H9 (cell line): ENCODE results near the gene GOLPH3L. TPM values are rescaled to one million over a fixed set of nuclear protein-coding genes. Genes with fewer than 3 reads are reported as not detected.
A peak's percentile ranks its signal among the peaks of the same experiment; 100 is the strongest.
"Not testable (repeated sequence)": the region's sequence is repeated elsewhere in the genome, so short reads cannot be mapped to it uniquely, and the experiment has no call there.

ENCODE experiments used
- DNase-seq: peaks from one replicate; pipeline ENCODE4 v3.0.0-alpha.2; 2017
- H2AFZ ChIP-seq: one replicate; pipeline ENCODE4 v1.6.1; 2013; ENCODE audit warnings: mild to moderate bottlenecking, low read length, control low read depth, moderate library complexity
- H2AK5ac ChIP-seq: 2 replicates; pipeline ENCODE4 v1.6.1; 2013; ENCODE audit warnings: low read length, control low read depth, mixed read lengths; ENCODE audit not compliant: insufficient read length
- H2BK120ac ChIP-seq: one replicate; pipeline ENCODE4 v1.6.1; 2013; ENCODE audit warnings: low read depth, mild to moderate bottlenecking, low read length, control low read depth, inconsistent platforms; ENCODE audit not compliant: poor library complexity, severe bottlenecking
- H2BK12ac ChIP-seq: 2 replicates; pipeline ENCODE4 v1.6.1; 2013; ENCODE audit warnings: low read length, control low read depth, mixed read lengths, low read depth; ENCODE audit not compliant: insufficient read length
- H2BK15ac ChIP-seq: 2 replicates; pipeline ENCODE4 v1.6.1; 2013; ENCODE audit warnings: low read depth, low read length, control low read depth
- H2BK20ac ChIP-seq: one replicate; pipeline ENCODE4 v1.6.1; 2013; ENCODE audit warnings: low read depth, mild to moderate bottlenecking, low read length, control low read depth, inconsistent platforms; ENCODE audit not compliant: poor library complexity, severe bottlenecking
- H2BK5ac ChIP-seq: 2 replicates; pipeline ENCODE4 v1.6.1; 2013; ENCODE audit warnings: low read length, control low read depth, mixed read lengths; ENCODE audit not compliant: insufficient read length
- H3K14ac ChIP-seq: 2 replicates; pipeline ENCODE4 v1.6.1; 2013; ENCODE audit warnings: low read length, control low read depth; ENCODE audit not compliant: insufficient read depth
- H3K18ac ChIP-seq: 2 replicates; pipeline ENCODE4 v1.6.1; 2013; ENCODE audit warnings: low read depth, mild to moderate bottlenecking, mixed read lengths, low read length, control low read depth; ENCODE audit not compliant: insufficient read length
- H3K23ac ChIP-seq: 2 replicates; pipeline ENCODE4 v1.6.1; 2013; ENCODE audit warnings: low read length, control low read depth, mixed read lengths, low read depth; ENCODE audit not compliant: insufficient read length
- H3K23me2 ChIP-seq: 2 replicates; pipeline ENCODE4 v1.6.1; 2013; ENCODE audit warnings: low read depth, mild to moderate bottlenecking, mixed read lengths, low read length, control low read depth; ENCODE audit not compliant: insufficient read length, poor library complexity, severe bottlenecking
- H3K27ac ChIP-seq: 2 replicates; pipeline ENCODE4 v1.5.1; 2013; ENCODE audit warnings: low read length, control low read depth, mixed read lengths, low read depth; ENCODE audit not compliant: insufficient read length
- H3K27me3 ChIP-seq: 2 replicates; pipeline ENCODE4 v1.6.1; 2013; ENCODE audit warnings: low read length, control low read depth, inconsistent platforms; ENCODE audit not compliant: insufficient read depth
- H3K4ac ChIP-seq: 2 replicates; pipeline ENCODE4 v1.6.1; 2013; ENCODE audit warnings: low read depth, mild to moderate bottlenecking, control low read depth, inconsistent platforms, low read length, moderate library complexity
- H3K4me1 ChIP-seq: 2 replicates; pipeline ENCODE4 v1.6.1; 2013; ENCODE audit warnings: low read length, control low read depth, inconsistent platforms; ENCODE audit not compliant: insufficient read depth
- H3K4me2 ChIP-seq: 2 replicates; pipeline ENCODE4 v1.6.1; 2013; ENCODE audit warnings: low read length, control low read depth, mixed read lengths; ENCODE audit not compliant: insufficient read length, insufficient read depth
- H3K56ac ChIP-seq: 2 replicates; pipeline ENCODE4 v1.6.1; 2013; ENCODE audit warnings: low read depth, mild to moderate bottlenecking, mixed read lengths, low read length, control low read depth; ENCODE audit not compliant: insufficient read length
- H3K79me1 ChIP-seq: 2 replicates; pipeline ENCODE4 v1.6.1; 2013; ENCODE audit warnings: low read depth, mild to moderate bottlenecking, moderate library complexity, low read length, control low read depth, inconsistent platforms; ENCODE audit not compliant: insufficient read depth, poor library complexity, severe bottlenecking
- H3K79me2 ChIP-seq: 2 replicates; pipeline ENCODE4 v1.6.1; 2013; ENCODE audit warnings: low read length, control low read depth, inconsistent platforms; ENCODE audit not compliant: insufficient read depth
- H3K9ac ChIP-seq: 2 replicates; pipeline ENCODE4 v1.6.1; 2013; ENCODE audit warnings: low read length, control low read depth, mixed read lengths; ENCODE audit not compliant: insufficient read length; ENCODE audit errors: extremely low read depth
- H3K9me3 ChIP-seq: one replicate; pipeline ENCODE4 v1.6.1; 2013; ENCODE audit warnings: low read depth, low read length, inconsistent platforms; ENCODE audit not compliant: control insufficient read depth
- H3T11ph ChIP-seq: one replicate; pipeline ENCODE4 v1.6.1; 2013; ENCODE audit warnings: mild to moderate bottlenecking, low read length, control low read depth, inconsistent platforms
- H4K20me1 ChIP-seq: one replicate; pipeline ENCODE4 v1.6.1; 2013; ENCODE audit not compliant: control insufficient read depth, insufficient read length, insufficient read depth
- H4K5ac ChIP-seq: 2 replicates; pipeline ENCODE4 v1.6.1; 2013; ENCODE audit warnings: low read depth, mild to moderate bottlenecking, mixed read lengths, low read length, control low read depth; ENCODE audit not compliant: insufficient read length
- H4K8ac ChIP-seq: replicated peaks from 2 replicates; pipeline ENCODE4 v1.6.1; 2013; ENCODE audit warnings: low read length, control low read depth, mixed read lengths, low read depth; ENCODE audit not compliant: insufficient read length
- H4K91ac ChIP-seq: 2 replicates; pipeline ENCODE4 v1.6.1; 2013; ENCODE audit warnings: low read depth, mild to moderate bottlenecking, moderate library complexity, mixed read lengths, low read length, control low read depth; ENCODE audit not compliant: insufficient read length
- H3K27ac Mint-ChIP-seq, 3 experiments: 2 replicates in 2 of 3; 3 replicates in 1 of 3; pipeline ENCODE4 v1.8.0; 2020 to 2021; ENCODE audit warnings: mixed read lengths in 3 of 3, mild to moderate bottlenecking in 1 of 3, moderate library complexity in 1 of 3
- H3K27me3 Mint-ChIP-seq: 2 replicates; pipeline ENCODE4 v1.8.0; 2021; ENCODE audit warnings: low read depth, mild to moderate bottlenecking, moderate library complexity, mixed read lengths
- H3K36me3 Mint-ChIP-seq, 3 experiments: 2 replicates in 2 of 3; 3 replicates in 1 of 3; pipeline ENCODE4 v1.8.0; 2020 to 2021; ENCODE audit warnings: low read depth in 3 of 3, mixed read lengths in 3 of 3; ENCODE audit not compliant: insufficient read depth in 1 of 3
- H3K4me1 Mint-ChIP-seq, 2 experiments: 2 replicates each; pipeline ENCODE4 v1.8.0; 2020; ENCODE audit warnings: mixed read lengths in 2 of 2
- H3K4me3 Mint-ChIP-seq, 2 experiments: 2 replicates in 1 of 2; 3 replicates in 1 of 2; pipeline ENCODE4 v1.8.0; 2020 to 2021; ENCODE audit warnings: mild to moderate bottlenecking in 2 of 2, mixed read lengths in 2 of 2, moderate library complexity in 1 of 2
- H3K9me3 Mint-ChIP-seq, 2 experiments: 2 replicates in 1 of 2; 3 replicates in 1 of 2; pipeline ENCODE4 v1.8.0; 2020; ENCODE audit warnings: mild to moderate bottlenecking in 2 of 2, mixed read lengths in 2 of 2, moderate library complexity in 1 of 2
- CTCF ChIP-seq: fragments of 200-600 bp; sonication (generic); conservative IDR thresholded peaks from 3 replicates; pipeline ENCODE4 v1.8.0; 2021; ENCODE audit warnings: antibody characterized with exemption, mild to moderate bottlenecking
- WGBS: extraction: QIAGEN DNeasy Blood & Tissue Kit; methylation state at CpG from one replicate; pipeline ENCODE4 v1.1.7; 2013; ENCODE audit warnings: missing lambda C conversion rate, low lambda C conversion rate, mixed read lengths; ENCODE audit not compliant: insufficient read length; ENCODE audit errors: extremely low coverage; 5-methylcytosine and 5-hydroxymethylcytosine counted together
- total RNA-seq: library from RNA; stranded (reverse); gene quantifications from 2 replicates; pipeline ENCODE4 v1.2.1, GENCODE V29; 2021

Gene GOLPH3L
- total RNA-seq, 1 experiment from 2014 or later = 30.5 TPM

DNA sequence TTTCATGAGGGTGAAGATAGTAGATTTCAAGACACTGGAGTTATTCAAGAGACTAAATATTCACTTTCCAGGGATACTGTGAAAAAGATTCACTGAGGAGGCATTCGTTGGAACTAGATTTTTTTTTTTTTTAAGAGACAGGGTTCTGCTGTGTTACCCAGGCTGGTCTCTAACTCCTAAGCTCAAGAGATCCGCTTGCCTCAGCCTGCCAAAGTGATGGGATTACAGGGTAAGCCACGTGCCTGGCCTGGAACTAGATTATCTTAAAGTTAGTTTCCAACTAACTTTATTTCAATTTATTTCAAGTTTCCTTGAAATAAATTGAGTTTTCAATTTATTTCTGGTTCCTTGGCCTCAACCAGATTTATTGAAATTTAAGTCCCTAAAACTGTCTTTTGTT, 93.2 kb downstream of the GOLPH3L start:
- no peak overlapping the region for H4K91ac ChIP-seq
- H3K36me3 Mint-ChIP-seq = peaks cover 5 to 16% (median 10%) of the 10 kb centered on the region in 3 experiments; a peak in 6 of 7 replicates
- H3K18ac ChIP-seq = no peak overlapping the region
- peaks cover 5% of the 10 kb centered on the region; the same call in 1 of the 2 replicates for H3K4me1 ChIP-seq
- H3K4ac ChIP-seq = no peak overlapping the region
- no peak overlapping the region for H3K56ac ChIP-seq
- H3K4me3 Mint-ChIP-seq = no peak overlapping the region
- no peaks in the 10 kb centered on the region for H3K9me3 Mint-ChIP-seq
- no peak overlapping the region for H3K14ac ChIP-seq
- H3T11ph ChIP-seq = no peak overlapping the region
- H4K20me1 ChIP-seq = no peaks in the 10 kb centered on the region
- WGBS = no CpG with 5 or more reads among the region's 3 CpGs
- no peak overlapping the region for H3K4me2 ChIP-seq
- no peak for TF ChIP-seq CTCF
- peaks cover 16 to 18% of the 10 kb centered on the region in 2 experiments for H3K4me1 Mint-ChIP-seq
- no peaks in the 10 kb centered on the region for H3K79me1 ChIP-seq
- no peak overlapping the region for H4K5ac ChIP-seq
- no peak overlapping the region for H2BK15ac ChIP-seq
- H2BK5ac ChIP-seq = no peak overlapping the region
- H2BK12ac ChIP-seq = no peak overlapping the region
- no peak overlapping the region for H3K23ac ChIP-seq
- H2AK5ac ChIP-seq = no peak overlapping the region
- H3K23me2 ChIP-seq = no peaks in the 10 kb centered on the region
- H2AFZ ChIP-seq = no peak overlapping the region
- no peak for DNase-seq
- no peak overlapping the region for H2BK20ac ChIP-seq
- no peaks in the 10 kb centered on the region for H3K27me3 ChIP-seq
- peak overlapping the region; percentile 96 for H3K27ac ChIP-seq
- H3K9ac ChIP-seq = no peak overlapping the region
- peak overlapping the region; percentile 63 to 76 (median 68); a peak in 4 of 7 replicates for H3K27ac Mint-ChIP-seq
- H3K9me3 ChIP-seq = no peaks in the 10 kb centered on the region
- H3K27me3 Mint-ChIP-seq = no peaks in the 10 kb centered on the region
- H4K8ac ChIP-seq = no peak overlapping the region
- H3K79me2 ChIP-seq = no peaks in the 10 kb centered on the region
- no peak overlapping the region for H2BK120ac ChIP-seq

- H2AFZ ChIP-seq, H3K56ac ChIP-seq, H3K9me3 Mint-ChIP-seq, H3K27me3 Mint-ChIP-seq, H3K79me2 ChIP-seq, H2BK5ac ChIP-seq, H3K4ac ChIP-seq, H3K27me3 ChIP-seq, H4K20me1 ChIP-seq, H4K8ac ChIP-seq, H2BK15ac ChIP-seq, DNase-seq, H4K5ac ChIP-seq, H3K4me1 ChIP-seq, H2AK5ac ChIP-seq, H3K23me2 ChIP-seq, H3K18ac ChIP-seq, H3K27ac ChIP-seq, H2BK12ac ChIP-seq, H4K91ac ChIP-seq, H3K9me3 ChIP-seq, H2BK120ac ChIP-seq, H3K4me2 ChIP-seq, H3K9ac ChIP-seq, H3K4me3 Mint-ChIP-seq, H3K79me1 ChIP-seq, H3T11ph ChIP-seq, H3K14ac ChIP-seq, H3K23ac ChIP-seq: not testable (repeated sequence)
- WGBS = no CpG with 5 or more reads among the region's 12 CpGs
- Mint-ChIP-seq H3K4me1 (peaks cover 16 to 21% of the 10 kb centered on the region in 2 experiments), H3K27ac (peak overlapping the region in 1 of 3 experiments; percentile 44; a peak in 1 of 7 replicates), H3K36me3 (peaks cover 5 to 16% (median 10%) of the 10 kb centered on the region in 3 experiments; a peak in 6 of 7 replicates)
- H2BK20ac ChIP-seq = peak overlapping the region; percentile 93
These were observed 94.6 kb downstream of the GOLPH3L start for GRCh38 chr1:150602372-150602771.
